Tibial artery (tissue), 4 donors: ENCODE measurements around the gene TDO2.
"Not testable (repeated sequence)": the region's sequence is repeated elsewhere in the genome, so short reads cannot be mapped to it uniquely, and the experiment has no call there.

Experiments
- DNase-seq, 2 donors: peaks; one replicate each; pipeline ENCODE4 v3.0.0-alpha.2; 2019
- H3K27ac ChIP-seq, 2 donors: fragments of 200-600 bp; sonication (generic) in 1 of 2; 1 replicate in 1 of 2; 2 replicates in 1 of 2; pipeline ENCODE4 v1.5.1; 2018 to 2019; ENCODE audit warnings: mild to moderate bottlenecking in 1 of 2
- H3K27me3 ChIP-seq, 2 donors: fragments of 200-600 bp; sonication (generic) in 1 of 2; one replicate each; pipeline versions ENCODE4 v1.5.1 to v1.6.0; 2016 to 2019
- H3K36me3 ChIP-seq, 3 donors: fragments of 200-600 bp; sonication (generic) in 2 of 3; one replicate each; pipeline ENCODE4 v1.5.1; 2016 to 2019; ENCODE audit warnings: mild to moderate bottlenecking in 2 of 3
- H3K4me1 ChIP-seq, 4 donors: fragments of 200-600 bp; sonication (generic) in 2 of 4; 1 replicate in 3 of 4; 2 replicates in 1 of 4; pipeline ENCODE4 v1.5.1; 2016 to 2019
- H3K4me3 ChIP-seq, 2 donors: fragments of 200-600 bp; sonication (generic) in 1 of 2; 1 replicate in 1 of 2; 2 replicates in 1 of 2; pipeline ENCODE4 v1.5.1; 2018 to 2019; ENCODE audit warnings: mild to moderate bottlenecking in 2 of 2
- H3K9me3 ChIP-seq, 3 donors: fragments of 200-600 bp; sonication (generic) in 1 of 3; one replicate each; pipeline ENCODE4 v1.5.1; 2016 to 2019
- CTCF ChIP-seq, 2 experiments: fragments of 200-600 bp in 1 of 2; fragments of 450-650 bp in 1 of 2; IDR thresholded peaks; one replicate each; pipeline ENCODE4 v1.5.1; 2017 to 2019; ENCODE audit warnings: antibody characterized with exemption in 2 of 2, mild to moderate bottlenecking in 1 of 2, moderate library complexity in 1 of 2
- intact Hi-C: fragments of 100-400 bp; cut with DNase I; formaldehyde crosslinking; loops from one replicate; pipeline ENCODE4 v1.15.0; 2023; ENCODE audit warnings: low total_unique reads

TDO2 gene

GRCh38 chr4:155887045-155887444 is 16.5 kb upstream of the TDO2 start:
- no peaks in the 10 kb centered on the region for H3K36me3 ChIP-seq
- intact Hi-C loops, result no loop called here
- peaks cover 0 to 4% (median 0%) of the 10 kb centered on the region in 3 donors for H3K9me3 ChIP-seq
- no peak overlapping the region for H3K27ac ChIP-seq
- H3K4me1 ChIP-seq, result peaks cover 0 to 10% (median 0%) of the 10 kb centered on the region in 4 donors
- no peak for TF ChIP-seq CTCF (IDR thresholded peaks at IDR 0.05)
- H3K27me3 ChIP-seq, result no peaks in the 10 kb centered on the region
- H3K4me3 ChIP-seq, result no peak overlapping the region
- no peak for DNase-seq

- Histone ChIP-seq H3K4me3 (no peak overlapping the region), H3K27ac (no peak overlapping the region), H3K36me3 (no peaks in the 10 kb centered on the region), H3K27me3 (no peaks in the 10 kb centered on the region), H3K9me3 (peaks cover 0 to 4% (median 0%) of the 10 kb centered on the region in 3 donors), H3K4me1 (peaks cover 0 to 10% (median 0%) of the 10 kb centered on the region in 4 donors)
- DNase-seq, result no peak
- TF ChIP-seq CTCF (IDR thresholded peaks at IDR 0.05), result no peak
- intact Hi-C loops, result no loop called here
Measured at GRCh38 chr4:155887847-155888570, 15.5 kb upstream of the TDO2 start.

- TF ChIP-seq CTCF (IDR thresholded peaks at IDR 0.05), result no peak
- no peaks in the 10 kb centered on the region for H3K36me3 ChIP-seq
- peaks cover 0 to 10% (median 0%) of the 10 kb centered on the region in 4 donors for H3K4me1 ChIP-seq
- H3K27me3 ChIP-seq, result no peaks in the 10 kb centered on the region
- peak in 1 of 2 donors; percentile 24 for DNase-seq
- H3K9me3 ChIP-seq, result peaks cover 0 to 4% (median 0%) of the 10 kb centered on the region in 3 donors
- no peak overlapping the region for H3K27ac ChIP-seq
- no peak overlapping the region for H3K4me3 ChIP-seq
- intact Hi-C loops, result no loop called here
Measured at GRCh38 chr4:155889031-155889793, 14.3 kb upstream of the TDO2 start.

GRCh38 chr4:155889946-155890345 is 13.6 kb upstream of the TDO2 start:
- intact Hi-C loops, result no loop called here
- no peak for TF ChIP-seq CTCF (IDR thresholded peaks at IDR 0.05)
- Histone ChIP-seq H3K27me3 (no peaks in the 10 kb centered on the region), H3K4me3 (no peak overlapping the region), H3K36me3 (no peaks in the 10 kb centered on the region), H3K4me1 (peaks cover 0 to 10% (median 0%) of the 10 kb centered on the region in 4 donors), H3K27ac (no peak overlapping the region), H3K9me3 (peaks cover 0 to 4% (median 0%) of the 10 kb centered on the region in 3 donors)
- no peak for DNase-seq

- Histone ChIP-seq H3K9me3 (peaks cover 0 to 4% (median 0%) of the 10 kb centered on the region in 3 donors), H3K4me1 (peaks cover 0 to 10% (median 0%) of the 10 kb centered on the region in 4 donors), H3K4me3 (no peak overlapping the region), H3K27me3 (no peaks in the 10 kb centered on the region), H3K27ac (no peak overlapping the region), H3K36me3 (no peaks in the 10 kb centered on the region)
- DNase-seq, result no peak
- TF ChIP-seq CTCF (IDR thresholded peaks at IDR 0.05), result no peak
- intact Hi-C loops, result no loop called here
Measured at GRCh38 chr4:155891058-155891457, 12.4 kb upstream of the TDO2 start.

GRCh38 chr4:155898371-155898770 is 5.1 kb upstream of the TDO2 start:
- intact Hi-C loops, H3K36me3 ChIP-seq, DNase-seq, H3K9me3 ChIP-seq, H3K27me3 ChIP-seq, H3K27ac ChIP-seq, H3K4me3 ChIP-seq: not testable (repeated sequence)
- peaks cover 0 to 12% (median 3%) of the 10 kb centered on the region in 4 donors for H3K4me1 ChIP-seq
